HG03432 (cell line): ENCODE results near the gene EXD1.
A peak's percentile ranks its signal among the peaks of the same experiment; 100 is the strongest.
"Not testable (repeated sequence)": the region's sequence is repeated elsewhere in the genome, so short reads cannot be mapped to it uniquely, and the experiment has no call there.

Source experiments
- ATAC-seq: cut with Tn5 transposase; IDR thresholded peaks from one replicate; pipeline ENCODE4 v1.9.1; 2021; ENCODE audit warnings: mild to moderate bottlenecking, moderate library complexity; ENCODE audit not compliant: unreplicated experiment

EXD1 gene

GRCh38 chr15:41230650-41231421 is at the start of gene EXD1, which contains the start of gene CHP1:
Gene EXD1, minus strand, starts transcription at chr15:41230757. Its CDS starts 4,182 bp downstream, at chr15:41226575.
Gene CHP1, plus strand, starts transcription at chr15:41231268. Its CDS starts 115 bp downstream, at chr15:41231383.
- ATAC-seq = peak; percentile 96

GRCh38 chr15:41279535-41280283 is 49.2 kb upstream of the EXD1 start:
- ATAC-seq = no peak

- no peak for ATAC-seq
Observed at GRCh38 chr15:41278319-41278718, 47.8 kb upstream of the EXD1 start.

- ATAC-seq = no peak
Observed at GRCh38 chr15:41276831-41277230, 46.3 kb upstream of the EXD1 start.

- ATAC-seq = no peak
Observed at GRCh38 chr15:41269887-41270286, 39.3 kb upstream of the EXD1 start.

GRCh38 chr15:41263891-41264351 is 33.4 kb upstream of the EXD1 start:
- ATAC-seq = no peak

- no peak for ATAC-seq
Observed at GRCh38 chr15:41262571-41262970, 32.0 kb upstream of the EXD1 start.

- not testable (repeated sequence) for ATAC-seq
Observed at GRCh38 chr15:41260924-41261323, 30.4 kb upstream of the EXD1 start.

GRCh38 chr15:41259546-41260189 is 29.1 kb upstream of the EXD1 start:
- no peak for ATAC-seq

- ATAC-seq = no peak
Observed at GRCh38 chr15:41258750-41259471, 28.4 kb upstream of the EXD1 start.

GRCh38 chr15:41256577-41257038 is 26.1 kb upstream of the EXD1 start:
- ATAC-seq = no peak

- no peak for ATAC-seq
Observed at GRCh38 chr15:41256103-41256502, 25.5 kb upstream of the EXD1 start.

- ATAC-seq = no peak
Observed at GRCh38 chr15:41254560-41254959, 24.0 kb upstream of the EXD1 start.

- ATAC-seq = no peak
Observed at GRCh38 chr15:41251411-41251810, 20.9 kb upstream of the EXD1 start.

GRCh38 chr15:41250745-41251144 is 20.2 kb upstream of the EXD1 start:
- ATAC-seq = not testable (repeated sequence)

- no peak for ATAC-seq
Observed at GRCh38 chr15:41241221-41241964, 10.8 kb upstream of the EXD1 start.

GRCh38 chr15:41238100-41238499 is 7.5 kb upstream of the EXD1 start:
- ATAC-seq = no peak

GRCh38 chr15:41235929-41236328 is 5.4 kb upstream of the EXD1 start:
- ATAC-seq = no peak

- ATAC-seq = not testable (repeated sequence)
Observed at GRCh38 chr15:41235228-41235627, 4.7 kb upstream of the EXD1 start.

GRCh38 chr15:41233367-41233771 is 2.8 kb upstream of the EXD1 start:
- ATAC-seq = no peak
